C4-2B (cell line): ENCODE measurements around the gene COG1.

ENCODE experiments used
- CTCF ChIP-seq: fragments of 450-650 bp; conservative IDR thresholded peaks from 2 replicates; pipeline ENCODE4 v1.5.1; 2017; ENCODE audit warnings: mild to moderate bottlenecking
- ZFX ChIP-seq: fragments of 450-650 bp; IDR thresholded peaks from 2 replicates; pipeline ENCODE4 v1.6.1; 2017

DNA sequence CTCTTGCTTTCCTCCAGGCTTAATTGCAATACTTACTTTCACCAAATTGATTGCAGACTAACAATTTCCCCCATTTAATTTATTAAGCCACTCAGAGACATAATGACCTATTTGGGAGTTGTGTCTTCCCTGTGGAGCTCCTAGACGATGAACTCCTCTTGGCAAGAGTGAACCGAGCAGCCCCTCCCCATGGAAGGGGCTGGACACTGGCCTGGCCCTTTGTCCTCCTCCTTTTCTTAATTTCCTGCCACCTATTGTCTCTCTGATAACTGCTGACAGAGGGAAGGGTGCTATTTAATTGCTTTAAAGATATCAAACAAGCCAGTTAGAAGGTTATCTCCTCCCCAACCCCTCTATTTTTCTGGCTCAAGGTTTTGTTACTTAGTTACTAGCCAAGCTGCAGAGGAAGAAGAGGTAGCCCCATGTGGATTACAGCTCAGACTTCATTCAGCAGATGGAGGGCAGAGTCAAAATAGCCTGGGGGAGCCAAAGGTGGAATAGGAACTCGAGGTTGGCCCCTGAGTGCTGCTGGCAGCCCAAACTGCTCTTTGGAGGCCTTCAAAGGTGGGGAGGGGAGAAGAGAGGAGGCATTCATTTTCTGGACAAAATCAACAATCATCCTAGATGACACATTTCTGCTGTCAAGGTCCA is 31.8 kb upstream of the COG1 start:
- TF ChIP-seq CTCF (no peak), ZFX (no peak)
